ENCODE measurements around the gene ZNF462.
"Not testable (repeated sequence)": the region's sequence is repeated elsewhere in the genome, so short reads cannot be mapped to it uniquely, and the experiment has no call there.

ZNF462 gene

GRCh38 chr9:106887066-106887465, 24.1 kb downstream of the ZNF462 start:
- DNase-seq: no peak

- no peak for DNase-seq
These were observed 26.2 kb downstream of the ZNF462 start for GRCh38 chr9:106889061-106889590.

- no peak for DNase-seq
These were observed 27.6 kb downstream of the ZNF462 start for GRCh38 chr9:106890608-106891007.

- no peak for DNase-seq
These were observed 28.3 kb downstream of the ZNF462 start for GRCh38 chr9:106891286-106891685.

GRCh38 chr9:106892632-106893031, 29.7 kb downstream of the ZNF462 start:
- no peak for DNase-seq

- DNase-seq: no peak
These were observed 30.1 kb downstream of the ZNF462 start for GRCh38 chr9:106893088-106893487.

GRCh38 chr9:106896695-106897094, 33.7 kb downstream of the ZNF462 start:
- DNase-seq: no peak

GRCh38 chr9:106897236-106897635, 34.3 kb downstream of the ZNF462 start:
- no peak for DNase-seq

- DNase-seq: no peak
These were observed 34.8 kb downstream of the ZNF462 start for GRCh38 chr9:106897751-106898150.

- not testable (repeated sequence) for DNase-seq
These were observed 37.6 kb downstream of the ZNF462 start for GRCh38 chr9:106900523-106900922.

GRCh38 chr9:106906129-106906528, 43.2 kb downstream of the ZNF462 start:
- DNase-seq: no peak

- DNase-seq: no peak
These were observed 49.0 kb downstream of the ZNF462 start for GRCh38 chr9:106911951-106912350.

GRCh38 chr9:106913276-106913675, 50.3 kb downstream of the ZNF462 start:
- no peak for DNase-seq

- DNase-seq: no peak
These were observed 52.9 kb downstream of the ZNF462 start for GRCh38 chr9:106915851-106916250.

- DNase-seq: no peak
These were observed 53.7 kb downstream of the ZNF462 start for GRCh38 chr9:106916466-106917235.

GRCh38 chr9:106918825-106919509, 56.0 kb downstream of the ZNF462 start:
- DNase-seq: no peak

- no peak for DNase-seq
These were observed 57.1 kb downstream of the ZNF462 start for GRCh38 chr9:106920091-106920490.

GRCh38 chr9:106920701-106921283, 57.8 kb downstream of the ZNF462 start:
- no peak for DNase-seq

GRCh38 chr9:106921341-106921899, 58.5 kb downstream of the ZNF462 start:
- no peak for DNase-seq

GRCh38 chr9:106922026-106922425, 59.1 kb downstream of the ZNF462 start:
- DNase-seq: no peak

GRCh38 chr9:106925392-106925791, 62.4 kb downstream of the ZNF462 start:
- DNase-seq: no peak

- no peak for DNase-seq
These were observed 65.0 kb downstream of the ZNF462 start for GRCh38 chr9:106927916-106928315.

- DNase-seq: no peak
These were observed 65.4 kb downstream of the ZNF462 start for GRCh38 chr9:106928350-106928749.

Data from RPMI8226 (cell line).